Measurements from ENCODE around the gene TSTD1. TPM values are rescaled to one million over a fixed set of nuclear protein-coding genes. Genes with fewer than 3 reads are reported as not detected.

The TSTD1 gene
- total RNA-seq, 1 experiment from 2014 or later = 74.5 TPM

DNA sequence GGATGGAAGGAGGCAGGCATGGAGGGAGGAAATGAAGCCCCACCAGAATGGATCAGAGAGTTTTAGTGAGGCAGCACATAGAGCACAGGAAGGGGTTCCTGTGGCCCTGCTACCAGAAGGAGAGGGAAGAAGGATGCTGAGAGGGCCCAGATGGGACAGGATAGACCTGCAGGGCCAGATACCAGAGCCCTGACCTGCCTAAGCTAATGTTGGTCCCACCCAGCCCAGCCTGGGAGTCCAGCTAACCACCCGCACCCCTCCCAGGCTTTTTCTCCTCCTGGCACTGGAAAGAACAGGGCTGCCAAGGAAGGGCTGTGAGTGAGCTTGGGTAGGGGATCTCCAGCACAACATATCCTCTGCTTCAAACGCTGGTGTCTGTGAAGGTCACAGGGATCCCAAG is 43.7 kb upstream of the TSTD1 start:
- POLR2A ChIA-PET = no interaction called here
- TF ChIP-seq ZNF396 (CRISPR knock-in tag; IDR thresholded peaks at IDR 0.05; ENCODE audit: borderline replicate concordance) (no peak), SMAD4 (CRISPR knock-in tag; IDR thresholded peaks at IDR 0.05) (no peak), SMAD3 (CRISPR knock-in tag; IDR thresholded peaks at IDR 0.05; ENCODE audit: borderline replicate concordance) (no peak), RORB (CRISPR knock-in tag; IDR thresholded peaks at IDR 0.05) (no peak), ZBTB21 (CRISPR knock-in tag; IDR thresholded peaks at IDR 0.05; ENCODE audit: borderline replicate concordance) (no peak), JUN (CRISPR knock-in tag; IDR thresholded peaks at IDR 0.05) (no peak), ZNF138 (CRISPR knock-in tag; conservative IDR thresholded peaks at IDR 0.05) (no peak), TCF7 (CRISPR knock-in tag; IDR thresholded peaks at IDR 0.05; ENCODE audit: low read depth) (no peak), EMX1 (CRISPR knock-in tag; IDR thresholded peaks at IDR 0.05) (no peak), ZNF671 (CRISPR knock-in tag; IDR thresholded peaks at IDR 0.05) (no peak), GRHL2 (CRISPR knock-in tag; IDR thresholded peaks at IDR 0.05; ENCODE audit: insufficient replicate concordance, severe bottlenecking) (no peak), SOX15 (CRISPR knock-in tag; IDR thresholded peaks at IDR 0.05) (no peak), FOXP1 (CRISPR knock-in tag; IDR thresholded peaks at IDR 0.05; ENCODE audit: borderline replicate concordance) (no peak), SP1 (CRISPR knock-in tag; conservative IDR thresholded peaks at IDR 0.05) (no peak), RELA (CRISPR knock-in tag; IDR thresholded peaks at IDR 0.05; ENCODE audit: borderline replicate concordance) (no peak), TP53 (CRISPR knock-in tag; IDR thresholded peaks at IDR 0.05) (no peak)
- TF ChIP-seq, protein P1, sequence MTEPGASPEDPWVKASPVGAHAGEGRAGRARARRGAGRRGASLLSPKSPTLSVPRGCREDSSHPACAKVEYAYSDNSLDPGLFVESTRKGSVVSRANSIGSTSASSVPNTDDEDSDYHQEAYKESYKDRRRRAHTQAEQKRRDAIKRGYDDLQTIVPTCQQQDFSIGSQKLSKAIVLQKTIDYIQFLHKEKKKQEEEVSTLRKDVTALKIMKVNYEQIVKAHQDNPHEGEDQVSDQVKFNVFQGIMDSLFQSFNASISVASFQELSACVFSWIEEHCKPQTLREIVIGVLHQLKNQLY (CRISPR knock-in tag; IDR thresholded peaks at IDR 0.05) = no peak
- TF ChIP-seq, protein P2, sequence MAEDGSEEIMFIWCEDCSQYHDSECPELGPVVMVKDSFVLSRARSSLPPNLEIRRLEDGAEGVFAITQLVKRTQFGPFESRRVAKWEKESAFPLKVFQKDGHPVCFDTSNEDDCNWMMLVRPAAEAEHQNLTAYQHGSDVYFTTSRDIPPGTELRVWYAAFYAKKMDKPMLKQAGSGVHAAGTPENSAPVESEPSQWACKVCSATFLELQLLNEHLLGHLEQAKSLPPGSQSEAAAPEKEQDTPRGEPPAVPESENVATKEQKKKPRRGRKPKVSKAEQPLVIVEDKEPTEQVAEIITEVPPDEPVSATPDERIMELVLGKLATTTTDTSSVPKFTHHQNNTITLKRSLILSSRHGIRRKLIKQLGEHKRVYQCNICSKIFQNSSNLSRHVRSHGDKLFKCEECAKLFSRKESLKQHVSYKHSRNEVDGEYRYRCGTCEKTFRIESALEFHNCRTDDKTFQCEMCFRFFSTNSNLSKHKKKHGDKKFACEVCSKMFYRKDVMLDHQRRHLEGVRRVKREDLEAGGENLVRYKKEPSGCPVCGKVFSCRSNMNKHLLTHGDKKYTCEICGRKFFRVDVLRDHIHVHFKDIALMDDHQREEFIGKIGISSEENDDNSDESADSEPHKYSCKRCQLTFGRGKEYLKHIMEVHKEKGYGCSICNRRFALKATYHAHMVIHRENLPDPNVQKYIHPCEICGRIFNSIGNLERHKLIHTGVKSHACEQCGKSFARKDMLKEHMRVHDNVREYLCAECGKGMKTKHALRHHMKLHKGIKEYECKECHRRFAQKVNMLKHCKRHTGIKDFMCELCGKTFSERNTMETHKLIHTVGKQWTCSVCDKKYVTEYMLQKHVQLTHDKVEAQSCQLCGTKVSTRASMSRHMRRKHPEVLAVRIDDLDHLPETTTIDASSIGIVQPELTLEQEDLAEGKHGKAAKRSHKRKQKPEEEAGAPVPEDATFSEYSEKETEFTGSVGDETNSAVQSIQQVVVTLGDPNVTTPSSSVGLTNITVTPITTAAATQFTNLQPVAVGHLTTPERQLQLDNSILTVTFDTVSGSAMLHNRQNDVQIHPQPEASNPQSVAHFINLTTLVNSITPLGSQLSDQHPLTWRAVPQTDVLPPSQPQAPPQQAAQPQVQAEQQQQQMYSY (CRISPR knock-in tag; IDR thresholded peaks at IDR 0.05) = no peak
- TF ChIP-seq, protein P3, sequence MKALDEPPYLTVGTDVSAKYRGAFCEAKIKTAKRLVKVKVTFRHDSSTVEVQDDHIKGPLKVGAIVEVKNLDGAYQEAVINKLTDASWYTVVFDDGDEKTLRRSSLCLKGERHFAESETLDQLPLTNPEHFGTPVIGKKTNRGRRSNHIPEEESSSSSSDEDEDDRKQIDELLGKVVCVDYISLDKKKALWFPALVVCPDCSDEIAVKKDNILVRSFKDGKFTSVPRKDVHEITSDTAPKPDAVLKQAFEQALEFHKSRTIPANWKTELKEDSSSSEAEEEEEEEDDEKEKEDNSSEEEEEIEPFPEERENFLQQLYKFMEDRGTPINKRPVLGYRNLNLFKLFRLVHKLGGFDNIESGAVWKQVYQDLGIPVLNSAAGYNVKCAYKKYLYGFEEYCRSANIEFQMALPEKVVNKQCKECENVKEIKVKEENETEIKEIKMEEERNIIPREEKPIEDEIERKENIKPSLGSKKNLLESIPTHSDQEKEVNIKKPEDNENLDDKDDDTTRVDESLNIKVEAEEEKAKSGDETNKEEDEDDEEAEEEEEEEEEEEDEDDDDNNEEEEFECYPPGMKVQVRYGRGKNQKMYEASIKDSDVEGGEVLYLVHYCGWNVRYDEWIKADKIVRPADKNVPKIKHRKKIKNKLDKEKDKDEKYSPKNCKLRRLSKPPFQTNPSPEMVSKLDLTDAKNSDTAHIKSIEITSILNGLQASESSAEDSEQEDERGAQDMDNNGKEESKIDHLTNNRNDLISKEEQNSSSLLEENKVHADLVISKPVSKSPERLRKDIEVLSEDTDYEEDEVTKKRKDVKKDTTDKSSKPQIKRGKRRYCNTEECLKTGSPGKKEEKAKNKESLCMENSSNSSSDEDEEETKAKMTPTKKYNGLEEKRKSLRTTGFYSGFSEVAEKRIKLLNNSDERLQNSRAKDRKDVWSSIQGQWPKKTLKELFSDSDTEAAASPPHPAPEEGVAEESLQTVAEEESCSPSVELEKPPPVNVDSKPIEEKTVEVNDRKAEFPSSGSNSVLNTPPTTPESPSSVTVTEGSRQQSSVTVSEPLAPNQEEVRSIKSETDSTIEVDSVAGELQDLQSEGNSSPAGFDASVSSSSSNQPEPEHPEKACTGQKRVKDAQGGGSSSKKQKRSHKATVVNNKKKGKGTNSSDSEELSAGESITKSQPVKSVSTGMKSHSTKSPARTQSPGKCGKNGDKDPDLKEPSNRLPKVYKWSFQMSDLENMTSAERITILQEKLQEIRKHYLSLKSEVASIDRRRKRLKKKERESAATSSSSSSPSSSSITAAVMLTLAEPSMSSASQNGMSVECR (CRISPR knock-in tag; IDR thresholded peaks at IDR 0.05; ENCODE audit: borderline replicate concordance) = no peak

More for the DNA sequence above, 43.7 kb upstream of the TSTD1 start:
- DNase-seq (ENCODE audit: low spot score) (no peak), ATAC-seq (no peak)
- no peak overlapping the region for H3K27ac Mint-ChIP-seq
- H3K9me3 Mint-ChIP-seq = no peaks in the 10 kb centered on the region
- no peaks in the 10 kb centered on the region; the same call in 1 of the 2 replicates for H3K27me3 Mint-ChIP-seq (ENCODE audit: low read depth)
- H3K4me3 Mint-ChIP-seq = no peak overlapping the region
- H3K4me1 Mint-ChIP-seq = peaks cover 41% of the 10 kb centered on the region
- no peaks in the 10 kb centered on the region for H3K36me3 Mint-ChIP-seq
- CTCF ChIA-PET = interaction anchor here (1.1 to 1.9 kb wide), 3 partner anchors 11 to 198 kb away, joined by 3 to 6 read pairs (median 4); partner anchors contain the start of gene ITLN1

Measured in WTC11 (cell line).